ENCODE data around the gene CD300LF.

The CD300LF gene

DNA sequence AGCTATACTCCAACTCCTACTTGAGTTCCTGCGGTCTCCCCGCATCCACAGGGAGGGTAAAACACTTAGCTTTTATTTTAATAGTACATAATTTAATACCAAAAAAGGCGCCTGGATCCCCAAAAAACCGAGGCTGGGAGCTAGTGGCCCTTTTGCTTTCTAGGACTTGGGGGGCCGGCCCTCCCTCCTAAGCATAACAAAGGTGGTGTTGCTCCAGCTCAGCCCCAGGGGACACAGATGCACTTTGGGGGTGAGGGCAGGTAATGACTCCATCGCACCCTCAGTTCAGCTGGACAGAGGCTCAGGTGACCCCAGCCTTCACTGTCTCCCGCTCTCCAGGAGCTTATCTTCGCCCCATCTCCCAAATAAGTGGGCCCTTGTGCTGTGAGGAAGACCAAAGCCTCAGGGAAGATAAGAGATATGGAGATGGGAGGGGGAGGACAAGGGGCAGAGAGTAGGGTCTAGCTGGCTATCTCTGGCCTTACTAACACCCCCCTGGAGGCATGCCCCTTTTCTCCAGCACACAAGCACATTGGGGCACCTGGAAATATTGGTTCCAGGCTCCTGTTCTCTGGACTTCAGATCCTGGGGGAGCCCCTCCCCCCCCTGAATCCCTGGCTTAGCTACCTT lies 32.9 kb upstream of the CD300LF start:
- DNase-seq: no peak

DNA sequence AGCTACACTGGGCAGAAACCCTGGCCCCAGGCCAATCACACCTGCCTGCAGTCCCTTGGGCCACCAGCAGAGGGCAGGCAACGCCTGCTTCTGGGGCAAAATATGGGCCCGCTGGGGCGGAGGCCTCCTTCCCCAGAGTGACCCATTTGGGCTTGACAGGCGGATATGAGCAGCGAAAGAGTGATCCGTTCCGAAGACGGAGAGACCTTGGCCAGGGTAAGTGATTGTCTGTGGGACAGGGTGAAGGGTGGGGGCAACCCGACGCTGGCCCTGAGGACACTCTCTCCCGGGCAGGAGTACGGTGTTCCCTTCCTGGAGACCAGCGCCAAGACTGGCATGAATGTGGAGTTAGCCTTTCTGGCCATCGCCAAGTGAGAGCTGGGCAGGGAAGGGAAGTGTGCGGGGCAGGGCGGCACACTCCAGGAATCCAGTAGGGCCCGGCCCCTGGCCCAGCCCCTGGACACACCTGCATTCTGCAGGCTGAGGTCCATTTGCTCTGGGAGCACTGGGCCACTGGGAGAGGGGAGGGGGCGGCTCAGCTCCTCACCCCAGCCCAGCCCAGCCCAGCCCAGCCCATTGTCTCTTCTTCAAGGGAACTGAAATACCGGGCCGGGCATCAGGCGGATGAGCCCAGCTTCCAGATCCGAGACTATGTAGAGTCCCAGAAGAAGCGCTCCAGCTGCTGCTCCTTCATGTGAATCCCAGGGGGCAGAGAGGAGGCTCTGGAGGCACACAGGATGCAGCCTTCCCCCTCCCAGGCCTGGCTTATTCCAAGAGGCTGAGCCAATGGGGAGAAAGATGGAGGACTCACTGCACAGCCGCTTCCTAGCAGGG lies 32.2 kb upstream of the CD300LF start:
- DNase-seq: peak; percentile 82

DNA sequence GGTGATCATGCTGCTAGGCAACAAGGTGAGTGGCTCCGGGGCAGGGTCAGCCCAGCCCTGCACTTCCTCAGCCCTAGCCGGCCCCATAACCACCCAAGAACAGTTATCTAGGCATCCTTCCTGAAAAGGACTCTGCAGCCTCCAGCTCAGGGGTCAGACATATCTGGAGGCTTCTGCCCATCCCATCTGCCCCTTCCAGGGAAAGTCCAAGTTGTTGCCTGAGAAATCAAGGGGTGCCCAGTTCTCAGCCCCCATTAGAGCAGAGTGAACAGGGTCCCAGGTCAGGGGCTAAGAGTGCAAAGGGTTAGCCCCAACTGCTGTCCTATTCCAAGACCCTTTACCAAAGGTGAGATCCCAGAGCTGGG lies 31.6 kb upstream of the CD300LF start:
- DNase-seq: no peak

DNA sequence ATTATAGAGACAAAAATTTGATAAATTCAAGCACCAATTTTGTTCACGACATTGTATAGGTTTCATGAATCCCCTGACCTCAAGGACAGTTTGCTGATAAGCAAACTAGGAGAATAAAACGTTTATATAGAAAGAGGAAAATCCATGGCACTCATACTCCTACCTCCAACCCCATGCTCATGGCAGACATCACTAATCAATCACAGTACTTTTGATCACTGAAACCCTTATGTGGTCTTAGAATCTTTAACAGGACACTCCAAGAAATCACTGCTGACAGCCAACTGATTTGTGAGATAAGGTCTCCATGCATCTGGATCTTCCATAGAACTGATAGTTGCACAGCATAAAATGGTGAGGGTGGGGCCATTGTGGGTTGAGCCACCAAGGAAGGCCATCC lies 31.0 kb upstream of the CD300LF start:
- DNase-seq: no peak

DNA sequence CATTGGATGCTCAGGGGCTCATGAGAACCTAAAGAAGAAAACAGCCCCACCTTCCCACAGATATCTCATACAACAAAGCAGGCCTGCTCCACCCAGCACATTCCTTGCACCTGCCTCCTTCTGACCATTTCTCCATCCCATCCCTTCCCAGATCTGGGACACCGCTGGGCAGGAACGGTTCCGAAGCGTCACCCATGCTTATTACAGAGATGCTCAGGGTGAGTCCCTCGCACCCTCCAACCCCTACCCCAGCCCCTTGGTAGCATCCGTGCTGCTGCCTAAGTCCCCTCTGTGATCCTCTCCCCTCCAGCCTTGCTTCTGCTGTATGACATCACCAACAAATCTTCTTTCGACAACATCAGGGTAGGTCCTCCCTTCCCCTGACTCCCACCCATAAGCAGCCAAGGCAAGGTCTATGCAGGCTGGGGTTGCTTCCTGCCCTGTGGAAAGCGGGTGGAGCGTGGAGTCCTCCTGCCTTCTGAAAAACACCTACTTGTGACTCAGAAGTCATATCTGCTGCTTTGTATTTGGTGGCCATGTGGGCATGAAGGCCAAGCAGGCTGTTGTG lies 30.3 kb upstream of the CD300LF start:
- no peak for DNase-seq

DNA sequence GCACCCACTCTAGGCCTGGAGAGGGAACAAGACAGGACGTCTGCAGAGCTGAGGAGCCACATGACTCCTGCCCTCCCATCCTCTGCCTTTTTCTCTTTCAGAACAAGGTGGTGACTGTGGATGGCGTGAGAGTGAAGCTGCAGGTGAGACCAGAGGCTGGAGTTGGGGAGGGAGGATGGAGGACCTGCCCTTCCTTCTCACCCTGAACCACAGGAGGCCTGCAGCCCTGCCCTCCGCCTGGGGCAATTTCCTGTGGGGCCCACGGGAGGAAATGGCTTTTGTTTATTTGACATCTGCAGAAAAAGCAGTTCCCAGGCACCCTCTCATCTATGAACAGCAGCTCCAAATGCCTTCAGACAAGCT lies 29.4 kb upstream of the CD300LF start:
- no peak for DNase-seq

DNA sequence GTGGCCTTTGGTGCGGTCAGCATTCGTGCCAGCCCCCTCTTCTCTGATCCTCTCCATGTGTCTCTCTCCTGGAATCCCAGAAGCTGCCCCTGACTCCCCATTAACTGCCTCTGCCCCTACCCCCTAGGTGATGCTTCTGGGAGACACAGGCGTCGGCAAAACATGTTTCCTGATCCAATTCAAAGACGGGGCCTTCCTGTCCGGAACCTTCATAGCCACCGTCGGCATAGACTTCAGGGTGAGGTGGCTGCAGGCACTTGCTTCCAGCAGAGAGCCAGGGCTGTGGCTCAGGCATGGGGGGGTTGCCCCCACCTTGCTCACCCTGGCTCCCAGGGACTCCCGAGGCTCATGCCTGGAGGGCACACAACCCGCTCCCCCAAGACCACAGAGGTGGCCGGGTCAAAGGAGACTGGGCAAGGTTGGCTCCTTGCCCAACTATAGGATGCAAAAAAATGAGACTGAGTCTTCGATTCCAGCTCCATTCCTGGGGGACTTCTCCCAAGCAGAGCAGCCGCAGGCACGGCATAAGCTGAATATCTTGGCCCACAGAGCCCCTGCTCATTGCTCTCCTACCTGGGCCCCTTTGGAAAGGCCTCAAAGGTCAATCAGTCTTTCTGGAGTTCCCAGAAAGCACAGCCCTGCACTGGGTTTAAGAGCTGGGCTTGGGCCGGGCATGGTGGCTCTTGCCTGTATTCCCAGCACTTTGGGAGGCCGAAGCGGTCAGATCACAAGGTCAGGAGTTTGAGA lies 28.1 kb upstream of the CD300LF start:
- no peak for DNase-seq

DNA sequence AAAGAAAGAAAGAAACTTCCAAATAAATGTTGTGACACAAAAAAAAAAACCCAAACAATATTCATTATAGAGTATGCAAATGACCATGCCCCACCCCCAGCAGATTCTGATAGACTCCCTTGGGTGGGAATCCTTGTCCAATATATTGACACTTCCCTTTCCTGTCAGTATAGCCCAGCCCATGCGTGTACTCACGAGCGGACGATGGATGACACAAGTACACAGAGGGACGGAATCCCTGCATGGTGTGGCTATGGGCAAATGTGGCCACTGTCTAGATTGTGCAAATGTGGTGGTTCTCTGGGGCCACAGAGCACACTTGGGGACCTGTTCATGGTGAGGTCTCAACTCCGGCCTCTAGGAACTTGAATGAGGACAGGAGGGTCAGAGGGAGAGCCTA lies 27.4 kb upstream of the CD300LF start:
- no peak for DNase-seq

DNA sequence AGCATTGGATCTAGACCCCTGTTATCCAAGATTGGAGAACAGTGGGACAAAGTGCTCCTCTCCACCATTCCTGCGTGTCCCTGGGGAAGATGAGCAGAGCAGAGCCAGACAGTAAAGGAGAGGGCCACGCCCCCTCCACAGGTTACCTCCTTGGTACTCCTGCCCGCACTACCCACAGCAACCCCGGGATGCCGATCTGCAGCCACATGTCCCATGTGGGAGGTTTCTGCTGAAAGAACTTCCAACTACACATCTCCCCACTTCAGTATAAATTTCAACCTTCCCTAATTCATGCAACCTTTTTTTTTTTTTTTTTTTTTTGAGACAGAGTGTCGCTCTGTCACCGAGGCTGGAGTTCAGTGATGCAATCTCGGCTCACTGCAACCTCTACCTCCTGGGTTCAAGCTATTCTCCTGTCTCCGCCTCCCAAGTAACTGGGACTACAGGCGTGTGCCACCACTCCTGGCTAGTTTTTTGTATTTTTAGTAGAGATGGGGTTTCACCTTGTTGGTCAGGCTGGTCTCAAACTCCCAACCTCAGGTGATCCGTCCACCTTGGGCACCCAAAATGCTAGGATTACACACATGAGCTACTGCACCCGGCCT lies 26.6 kb upstream of the CD300LF start:
- no peak for DNase-seq

DNA sequence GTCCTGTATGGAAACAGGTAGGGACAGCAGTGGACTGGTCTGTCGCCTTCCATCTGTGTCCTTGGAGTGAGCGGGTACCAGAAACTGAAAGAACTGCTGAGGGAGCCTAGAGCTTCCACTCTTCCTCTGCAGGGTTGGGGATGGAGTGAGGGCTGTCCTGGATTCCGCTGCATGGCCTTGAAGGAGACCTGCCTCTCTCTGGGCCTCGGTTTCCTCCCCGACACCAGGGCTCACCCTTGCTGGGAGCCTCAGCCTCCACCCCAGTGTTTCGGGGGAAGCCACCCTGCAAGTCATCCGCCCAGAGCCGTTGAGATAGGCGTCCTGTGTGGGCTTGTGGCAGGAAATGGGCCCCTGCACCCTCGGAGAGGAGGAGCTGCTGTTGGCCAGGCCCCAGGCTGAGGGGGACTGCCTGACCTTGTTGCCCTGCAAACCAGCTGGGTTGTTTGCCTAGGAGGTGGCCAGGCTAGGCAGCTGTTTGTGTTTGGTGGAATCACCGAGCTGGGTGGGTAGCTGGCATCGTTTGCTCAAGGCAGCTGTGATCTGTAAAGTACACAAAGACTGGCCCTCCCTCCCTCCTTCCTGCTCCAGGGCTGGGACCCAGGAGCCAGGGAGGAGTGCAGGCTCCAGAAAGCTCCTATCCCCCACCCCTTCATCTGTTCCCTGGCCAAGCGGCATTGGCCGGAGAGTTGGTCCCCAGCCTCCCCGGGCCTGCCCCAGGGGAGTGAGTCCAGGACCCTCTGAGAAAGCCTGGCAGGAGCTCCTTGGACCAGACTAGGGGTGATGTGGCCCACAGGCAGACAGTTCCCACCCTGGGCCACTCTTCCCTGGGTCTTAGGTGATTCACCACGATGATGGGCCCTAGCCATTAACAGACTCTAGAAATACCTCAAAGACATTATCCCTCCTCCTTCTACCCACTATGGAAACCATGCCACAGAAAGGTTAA lies 25.6 kb upstream of the CD300LF start:
- DNase-seq: no peak

DNA sequence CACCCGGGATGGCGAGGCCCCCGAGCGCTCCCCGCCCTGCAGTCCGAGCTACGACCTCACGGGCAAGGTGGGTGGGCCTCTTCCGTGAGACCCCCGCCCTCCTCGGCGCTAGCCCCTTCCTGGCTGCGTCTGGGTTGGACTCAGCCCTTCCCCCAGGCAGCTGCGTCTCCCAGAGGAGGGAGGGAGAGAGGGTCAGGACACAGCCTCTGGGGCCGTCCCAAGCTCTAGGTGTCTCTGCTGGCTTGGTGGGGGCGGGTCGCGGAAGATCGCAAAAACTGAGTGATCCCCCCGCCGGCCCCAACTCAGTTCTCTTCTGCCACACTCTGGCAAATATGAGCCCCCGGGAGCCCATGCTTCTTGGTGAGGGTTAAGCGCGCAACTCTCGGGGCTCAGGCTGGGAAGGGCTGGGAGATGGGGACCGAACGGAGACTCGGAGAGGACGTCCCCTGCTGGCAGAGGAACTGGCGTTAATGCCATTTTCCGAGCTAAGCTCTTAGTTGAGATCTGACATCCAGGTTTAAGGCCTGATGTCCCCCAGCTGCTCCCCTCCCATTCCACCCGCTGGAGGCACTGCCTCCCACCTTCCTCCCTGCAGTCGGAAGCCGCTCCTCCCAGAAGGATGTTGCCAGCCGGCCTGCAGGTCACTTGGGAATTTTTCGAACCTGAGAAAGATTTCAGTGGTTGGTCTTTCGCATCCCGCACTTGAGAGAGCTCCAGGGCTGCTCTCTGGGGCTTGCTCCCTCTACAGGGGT lies 24.8 kb upstream of the CD300LF start:
- no peak for DNase-seq

DNA sequence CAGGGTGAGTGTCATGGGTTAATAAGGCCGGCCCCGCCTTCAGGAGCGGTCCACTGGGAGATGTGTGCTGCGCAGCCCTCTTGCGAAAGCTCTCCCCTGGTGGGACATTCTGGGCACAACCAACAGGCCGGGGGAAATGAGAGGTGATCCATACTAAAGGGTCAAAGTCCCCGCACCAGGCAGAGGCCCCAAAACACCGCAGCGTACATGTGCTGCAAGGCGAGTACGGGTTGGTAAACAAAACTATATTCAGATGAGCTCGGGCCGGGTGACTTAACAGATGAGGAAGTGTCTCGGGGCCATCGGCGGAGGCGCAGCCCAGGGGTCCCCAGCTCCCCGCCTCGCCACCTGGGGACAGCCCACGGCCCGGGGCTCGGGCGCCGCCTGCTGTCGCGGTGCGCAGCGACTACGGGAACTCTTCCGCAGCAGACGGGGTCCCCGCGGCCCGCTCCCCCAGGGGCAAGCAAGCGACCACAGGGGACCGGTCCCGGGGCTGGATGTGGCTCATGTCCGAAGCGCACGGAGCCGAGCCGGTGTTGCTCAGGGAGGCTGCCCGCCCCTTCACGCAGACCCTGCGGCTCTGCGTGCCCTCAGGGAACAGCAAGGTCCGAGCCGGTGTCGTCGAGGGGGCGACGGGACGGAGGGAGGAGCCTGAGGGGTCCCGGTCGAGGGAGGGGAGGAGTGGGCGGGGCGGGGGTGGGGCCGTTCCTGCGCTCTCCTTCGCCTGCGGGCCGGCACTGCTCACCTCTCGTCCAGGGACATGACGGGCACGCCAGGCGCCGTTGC lies 24.0 kb upstream of the CD300LF start, which contains the start of gene RAB37:
TSS of gene RAB37 (plus strand) at position 744 of the 786 bp plus-strand sequence. CDS start at position 761, 17 bp downstream.
- DNase-seq: no peak

DNA sequence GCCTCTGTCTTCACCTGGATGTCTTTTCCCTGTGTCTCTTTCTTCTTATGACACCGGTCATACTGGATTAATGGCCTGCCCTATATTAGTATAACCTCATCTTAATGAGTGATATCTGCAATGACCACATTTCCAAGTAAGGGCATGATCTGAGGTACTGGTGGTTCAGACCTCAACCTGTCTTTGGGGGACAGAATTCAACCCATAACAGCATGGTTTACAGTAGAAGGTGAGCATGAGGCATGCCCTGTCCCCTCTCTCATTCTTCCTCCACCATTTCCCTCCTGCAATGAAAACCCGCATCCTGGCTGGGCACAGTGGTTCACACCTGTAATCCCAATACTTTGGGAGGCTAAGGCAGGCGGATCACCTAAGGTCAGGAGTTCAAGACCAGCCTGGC lies 21.5 kb upstream of the CD300LF start:
- DNase-seq: no peak

DNA sequence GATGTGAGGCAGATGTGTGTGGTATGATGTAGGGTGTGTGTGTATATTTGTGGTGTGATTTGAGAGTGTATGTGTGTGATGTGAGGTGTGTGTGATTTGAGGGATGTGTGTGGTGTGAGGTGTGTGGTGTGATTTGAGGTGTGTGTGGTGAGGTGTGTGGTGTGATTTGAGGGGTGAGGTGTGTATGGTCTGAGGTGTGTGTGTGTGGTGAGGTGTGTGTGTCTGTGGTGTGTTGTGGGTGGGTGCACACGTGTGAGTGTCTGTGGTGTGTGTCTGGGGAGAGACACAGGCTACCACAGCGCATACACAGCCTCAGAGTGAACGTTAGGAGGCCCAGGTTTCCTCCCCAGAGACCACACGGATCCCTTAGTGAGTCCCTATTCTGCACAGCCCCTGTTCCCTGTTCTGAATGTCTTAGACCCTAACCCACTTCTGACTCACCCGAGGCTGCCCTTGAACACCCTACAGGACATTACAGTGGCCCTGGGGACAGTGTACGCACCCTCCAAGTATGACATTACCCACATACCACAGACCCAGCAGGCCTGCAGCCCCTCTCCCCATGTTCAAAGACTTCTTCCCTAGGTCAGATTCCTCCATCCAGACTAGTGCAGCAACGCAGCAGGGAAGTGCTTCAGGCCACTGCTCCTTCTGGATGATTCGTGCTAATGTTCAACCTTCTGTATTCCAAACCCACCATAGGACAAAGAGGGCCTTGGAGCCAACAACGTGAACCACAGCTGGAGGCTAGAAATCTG lies 20.8 kb upstream of the CD300LF start:
- no peak for DNase-seq

DNA sequence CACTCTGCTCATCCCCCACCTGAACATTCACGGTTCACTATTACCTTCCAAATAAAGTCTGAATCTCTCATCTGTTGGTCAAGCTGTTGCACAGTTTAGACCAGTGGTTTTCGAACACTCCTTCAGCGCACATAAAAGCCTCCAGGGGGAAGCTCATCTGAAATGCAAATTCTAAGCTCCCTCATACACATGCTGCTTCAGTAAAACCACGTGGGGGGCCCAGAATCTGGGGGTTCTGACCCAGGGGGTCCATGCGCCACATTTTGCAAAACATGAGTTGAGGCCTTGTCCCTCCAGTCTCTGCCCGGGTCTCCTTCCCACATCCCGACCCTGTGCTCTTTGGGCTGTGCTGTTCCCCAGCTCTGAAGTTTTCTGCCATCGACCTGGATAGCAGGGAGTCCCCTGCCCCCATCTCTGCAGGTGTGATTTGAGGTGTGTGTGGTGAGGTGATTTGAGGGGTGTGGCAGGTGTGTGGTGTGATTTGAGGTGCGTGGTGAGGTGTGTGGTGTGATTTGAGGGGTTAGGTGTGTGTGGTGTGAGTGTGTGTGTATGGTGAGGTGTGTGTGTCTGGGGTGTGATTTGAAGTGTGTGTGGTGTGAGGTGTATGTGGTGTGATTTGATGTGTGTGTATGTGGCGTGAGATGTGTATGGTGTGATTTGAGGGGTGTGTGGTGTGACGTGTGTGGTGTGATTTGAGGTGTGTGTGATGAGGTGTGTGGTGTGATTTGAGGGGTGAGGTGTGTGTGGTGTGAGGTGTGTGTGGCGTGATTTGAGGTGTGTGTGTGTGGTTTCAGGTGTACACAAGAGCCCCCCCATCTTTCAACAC lies 19.5 kb upstream of the CD300LF start:
- no peak for DNase-seq

DNA sequence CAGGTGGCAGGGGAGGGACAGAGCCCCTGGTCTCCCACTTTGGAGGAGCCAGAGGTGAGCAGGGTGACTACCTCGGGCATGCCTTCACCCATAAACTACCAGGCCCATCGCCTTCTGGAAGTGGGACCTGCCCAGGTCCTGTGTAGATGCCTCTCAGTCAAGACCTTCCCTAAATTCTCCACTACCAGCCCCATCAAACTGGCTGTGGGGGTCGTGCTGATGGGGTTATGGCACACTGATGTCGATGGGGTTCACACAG lies 18.6 kb upstream of the CD300LF start:
- DNase-seq: no peak

DNA sequence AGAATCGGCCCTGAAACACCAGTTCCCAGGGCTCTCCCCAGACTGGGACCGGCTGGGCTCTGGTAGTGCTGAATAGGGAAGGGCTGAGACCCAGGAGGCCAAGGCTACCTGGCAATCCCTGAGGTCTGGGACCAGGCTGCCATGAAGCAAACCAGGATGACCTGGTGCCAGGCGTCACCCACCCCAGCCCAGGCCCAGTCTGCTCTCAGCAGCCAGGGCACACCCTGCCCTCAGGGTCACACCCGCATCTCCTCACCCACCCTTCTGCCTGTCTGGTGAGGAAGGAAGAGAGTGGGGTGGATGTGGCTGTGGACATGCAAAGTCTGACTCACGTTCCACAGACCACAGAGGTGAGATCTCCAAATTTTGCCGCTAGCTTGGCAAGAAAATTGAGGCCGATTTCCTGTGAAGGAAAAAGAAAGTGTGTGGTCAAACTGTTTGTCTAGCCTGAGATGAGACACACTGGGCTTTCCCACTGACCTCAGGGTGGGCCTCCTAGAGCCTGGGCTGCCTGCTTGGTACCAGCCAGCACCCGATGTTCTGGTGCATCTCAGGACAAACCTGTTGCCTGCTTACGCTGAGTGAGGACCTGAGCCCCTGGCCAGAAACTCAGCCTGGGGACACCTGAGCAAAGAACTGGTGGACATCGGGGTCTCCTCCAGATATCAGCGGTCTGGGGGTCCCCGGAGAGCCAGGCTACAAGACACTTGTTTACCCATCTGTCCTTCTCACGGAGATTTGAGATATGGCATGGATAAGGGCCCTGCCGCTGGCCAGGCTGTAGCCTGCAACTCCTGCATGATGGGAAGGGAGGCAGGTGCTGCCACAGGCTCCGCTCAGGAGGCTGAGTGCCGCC lies 18.0 kb upstream of the CD300LF start:
- no peak for DNase-seq

DNA sequence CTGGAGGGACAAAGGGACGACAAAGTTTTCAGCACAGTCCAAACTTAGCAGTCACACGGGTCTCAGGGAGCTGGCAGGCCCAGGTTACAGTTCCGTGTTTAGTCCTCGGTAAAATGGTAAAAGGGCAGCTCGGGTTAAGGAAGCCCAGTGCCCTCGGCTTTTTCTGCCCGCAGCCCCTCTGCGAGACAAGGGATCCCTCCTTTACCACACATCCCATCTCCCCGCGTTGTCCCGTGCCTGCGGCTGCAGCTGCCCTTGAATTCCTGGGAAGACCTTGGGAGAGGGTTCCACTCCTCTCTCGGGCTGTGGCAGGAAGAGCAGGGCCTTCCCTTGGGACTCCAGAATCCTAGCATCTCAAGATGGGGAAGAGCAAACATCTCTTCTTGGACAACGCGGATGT lies 17.1 kb upstream of the CD300LF start:
- DNase-seq: no peak

Measured in eye (tissue), 1 donor.